Chondrocyte (in vitro differentiated cells): ENCODE data around the gene PPM1E. TPM values are rescaled to one million over a fixed set of nuclear protein-coding genes. Genes with fewer than 3 reads are reported as not detected.

Source experiments
- DNase-seq: peaks from one replicate; pipeline ENCODE4 v3.0.0; 2021; ENCODE audit warnings: mixed read lengths, low spot score
- H3K27ac Mint-ChIP-seq: one replicate; pipeline ENCODE4 v1.8.0; 2021; ENCODE audit warnings: mild to moderate bottlenecking, moderate library complexity, mixed read lengths; ENCODE audit not compliant: unreplicated experiment
- H3K27me3 Mint-ChIP-seq: 2 replicates; pipeline ENCODE4 v1.8.0; 2021; ENCODE audit warnings: low read depth, mixed read lengths
- H3K36me3 Mint-ChIP-seq: 2 replicates; pipeline ENCODE4 v1.8.0; 2021; ENCODE audit warnings: low read depth, mixed read lengths
- H3K4me1 Mint-ChIP-seq: 2 replicates; pipeline ENCODE4 v1.8.0; 2021; ENCODE audit warnings: low read depth, mild to moderate bottlenecking, mixed read lengths
- H3K4me3 Mint-ChIP-seq: one replicate; pipeline ENCODE4 v1.8.0; 2021; ENCODE audit warnings: mild to moderate bottlenecking, moderate library complexity, mixed read lengths; ENCODE audit not compliant: unreplicated experiment
- H3K9me3 Mint-ChIP-seq: 2 replicates; pipeline ENCODE4 v1.8.0; 2021; ENCODE audit warnings: low read depth, mixed read lengths
- long read RNA-seq: library from polyadenylated mRNA; stranded (forward); transcript quantifications from one replicate; pipeline ENCODE4 v2.0.0, GENCODE V29; 2021
- total RNA-seq: library from RNA; stranded (reverse); gene quantifications from 3 replicates; pipeline ENCODE4 v1.2.1, GENCODE V29; 2021
- TF ChIP-seq, protein P1 (sequence below): fragments of 200-600 bp; sonication (generic); IDR thresholded peaks from 2 replicates; pipeline ENCODE4 v1.5.0; 2021; ENCODE audit warnings: antibody characterized with exemption, mild to moderate bottlenecking, moderate library complexity

PPM1E gene
- 0.70 to 2.2 TPM (median 2.2 TPM) in 3 replicates for total RNA-seq
- long read RNA-seq, full-length matches to known transcripts: 1 of 1 reads
- long read RNA-seq, partial matches to known transcripts: 0 of 1 reads
- long read RNA-seq, other reads (novel, unspliced or antisense): 0 of 1 reads

DNA sequence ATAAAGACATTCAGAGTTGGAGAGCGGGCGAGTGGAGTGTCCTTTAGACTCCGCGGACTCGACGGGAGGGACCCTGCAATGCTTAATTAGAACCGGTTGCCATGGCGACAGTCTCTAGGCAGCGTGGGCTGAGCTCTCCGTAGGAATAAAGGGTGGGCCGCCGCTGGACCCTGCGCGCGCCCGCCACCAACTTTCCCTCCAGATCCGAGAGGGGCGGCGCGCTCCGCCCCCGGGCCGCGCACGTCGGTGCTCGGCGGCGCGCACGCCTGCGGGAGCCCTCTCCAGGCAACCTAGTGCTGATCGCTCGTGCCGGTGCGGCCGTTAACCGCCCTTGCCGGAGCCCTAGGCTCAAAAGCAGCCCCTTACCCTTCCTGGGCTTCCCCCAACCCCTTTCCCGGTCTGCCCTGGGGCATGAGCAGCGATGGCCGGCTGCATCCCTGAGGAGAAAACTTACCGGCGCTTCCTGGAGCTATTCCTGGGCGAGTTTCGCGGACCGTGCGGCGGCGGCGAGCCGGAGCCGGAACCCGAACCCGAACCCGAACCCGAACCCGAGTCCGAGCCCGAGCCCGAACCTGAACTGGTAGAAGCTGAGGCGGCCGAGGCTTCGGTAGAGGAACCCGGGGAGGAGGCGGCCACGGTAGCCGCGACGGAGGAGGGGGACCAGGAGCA, at the start of gene PPM1E:
TSS of gene PPM1E (plus strand) at position 278 of the 669 bp plus-strand sequence.
- Mint-ChIP-seq H3K27me3 (no peaks in the 10 kb centered on the region), H3K36me3 (no peaks in the 10 kb centered on the region), H3K4me3 (peak within 1 kb of the TSS; percentile 99), H3K27ac (no peak within 1 kb of the TSS), H3K4me1 (peaks cover 13% of the 10 kb centered on the region), H3K9me3 (no peaks in the 10 kb centered on the region)
- TF ChIP-seq, protein P1, sequence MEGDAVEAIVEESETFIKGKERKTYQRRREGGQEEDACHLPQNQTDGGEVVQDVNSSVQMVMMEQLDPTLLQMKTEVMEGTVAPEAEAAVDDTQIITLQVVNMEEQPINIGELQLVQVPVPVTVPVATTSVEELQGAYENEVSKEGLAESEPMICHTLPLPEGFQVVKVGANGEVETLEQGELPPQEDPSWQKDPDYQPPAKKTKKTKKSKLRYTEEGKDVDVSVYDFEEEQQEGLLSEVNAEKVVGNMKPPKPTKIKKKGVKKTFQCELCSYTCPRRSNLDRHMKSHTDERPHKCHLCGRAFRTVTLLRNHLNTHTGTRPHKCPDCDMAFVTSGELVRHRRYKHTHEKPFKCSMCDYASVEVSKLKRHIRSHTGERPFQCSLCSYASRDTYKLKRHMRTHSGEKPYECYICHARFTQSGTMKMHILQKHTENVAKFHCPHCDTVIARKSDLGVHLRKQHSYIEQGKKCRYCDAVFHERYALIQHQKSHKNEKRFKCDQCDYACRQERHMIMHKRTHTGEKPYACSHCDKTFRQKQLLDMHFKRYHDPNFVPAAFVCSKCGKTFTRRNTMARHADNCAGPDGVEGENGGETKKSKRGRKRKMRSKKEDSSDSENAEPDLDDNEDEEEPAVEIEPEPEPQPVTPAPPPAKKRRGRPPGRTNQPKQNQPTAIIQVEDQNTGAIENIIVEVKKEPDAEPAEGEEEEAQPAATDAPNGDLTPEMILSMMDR: no peak
- no peak for DNase-seq

DNA sequence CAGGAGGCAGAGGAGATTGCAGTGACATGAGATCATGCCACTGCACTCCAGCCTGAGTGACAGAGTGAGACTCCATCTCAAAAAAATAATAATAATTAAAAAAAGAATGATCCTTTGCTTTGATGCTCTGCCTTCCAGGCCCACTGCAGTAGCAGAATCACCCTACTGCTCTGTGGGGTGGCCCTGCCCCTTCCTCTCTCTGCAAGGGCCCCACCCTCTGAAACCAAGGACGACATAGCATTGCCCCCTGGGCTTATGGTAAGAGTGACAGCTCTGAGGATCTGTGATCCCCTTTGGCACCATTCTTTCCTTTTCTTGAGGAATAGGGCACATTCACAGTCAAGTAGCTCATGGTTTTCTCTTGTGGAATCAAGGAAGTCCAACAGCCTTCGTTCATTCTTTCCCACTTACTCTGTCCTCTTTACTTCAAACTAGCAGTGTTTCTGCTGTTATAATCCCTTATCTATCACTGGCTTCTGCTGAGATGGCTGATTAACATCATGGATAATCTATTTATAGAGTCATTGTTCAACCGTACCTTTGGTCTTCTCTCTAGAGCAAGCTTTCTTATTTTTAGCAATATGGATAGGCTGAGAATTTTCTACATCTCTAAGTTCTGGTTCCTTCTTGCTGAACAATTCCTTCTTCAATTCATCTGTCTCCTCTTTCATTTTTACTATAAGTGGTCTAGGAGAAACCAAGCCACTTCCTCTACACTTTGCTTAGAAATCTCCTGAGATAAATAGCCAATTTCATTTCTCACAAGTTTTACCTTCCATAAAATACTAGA, 49.1 kb upstream of the PPM1E start:
- Mint-ChIP-seq H3K4me3 (no peak overlapping the region), H3K27me3 (no peaks in the 10 kb centered on the region), H3K9me3 (no peaks in the 10 kb centered on the region), H3K36me3 (peaks cover 2% of the 10 kb centered on the region), H3K27ac (no peak overlapping the region), H3K4me1 (peaks cover 7% of the 10 kb centered on the region)
- DNase-seq: peak; percentile 6
- TF ChIP-seq, protein P1: no peak

DNA sequence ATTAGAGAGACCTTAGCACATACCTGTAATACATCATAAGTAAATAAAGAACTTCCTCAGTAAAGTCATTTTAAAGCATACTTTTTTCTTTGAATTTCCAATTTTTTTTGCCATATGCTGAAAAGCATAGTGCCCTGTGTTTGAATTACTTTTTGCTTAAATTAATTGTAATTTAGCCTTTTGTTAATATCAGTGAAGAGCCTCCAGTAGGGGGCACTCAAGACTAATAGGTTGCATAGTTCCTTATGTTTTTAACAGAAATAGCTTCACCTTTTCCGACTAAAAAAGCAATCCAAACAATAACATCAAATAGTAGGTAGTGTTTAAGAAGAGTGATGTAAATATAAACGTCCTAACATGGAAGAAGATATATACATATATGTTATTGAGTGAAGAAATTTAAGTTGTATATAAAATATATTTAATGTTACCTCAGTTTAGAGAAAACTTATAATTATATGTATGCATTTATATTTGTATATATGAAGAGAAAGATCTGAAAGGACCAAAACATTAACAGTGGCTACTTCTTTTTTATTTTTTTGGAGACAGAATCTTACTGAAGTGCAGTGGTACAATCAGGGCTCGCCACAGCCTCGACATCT, 44.6 kb upstream of the PPM1E start:
- Mint-ChIP-seq H3K4me3 (no peak overlapping the region), H3K9me3 (no peaks in the 10 kb centered on the region), H3K27ac (no peak overlapping the region), H3K36me3 (peaks cover 4% of the 10 kb centered on the region), H3K27me3 (no peaks in the 10 kb centered on the region), H3K4me1 (peaks cover 4% of the 10 kb centered on the region)
- TF ChIP-seq, protein P1: peak; percentile 99
- DNase-seq: no peak

DNA sequence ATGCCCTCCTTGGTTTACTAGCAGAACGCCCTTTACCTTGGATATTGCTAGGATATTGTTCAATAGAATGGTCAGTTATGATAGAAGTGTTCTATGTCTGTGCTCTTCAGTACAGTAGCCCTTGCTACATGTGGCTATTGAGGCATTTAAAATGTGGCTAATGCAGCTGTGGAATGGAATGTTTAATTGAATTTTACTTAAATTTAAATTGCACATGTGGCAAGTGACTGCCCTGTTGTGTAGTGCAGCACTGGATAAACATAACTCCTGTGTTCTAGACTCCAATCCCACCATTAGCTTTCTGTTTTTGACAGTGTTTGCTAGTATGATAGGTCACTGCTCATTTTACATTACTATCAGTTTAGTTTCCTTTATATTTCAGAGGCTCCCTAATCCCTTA, 33.4 kb upstream of the PPM1E start:
- Mint-ChIP-seq H3K27ac (no peak overlapping the region), H3K4me3 (no peak overlapping the region), H3K4me1 (no peaks in the 10 kb centered on the region), H3K9me3 (no peaks in the 10 kb centered on the region), H3K36me3 (peaks cover 4% of the 10 kb centered on the region), H3K27me3 (no peaks in the 10 kb centered on the region)
- TF ChIP-seq, protein P1: no peak
- DNase-seq: no peak

DNA sequence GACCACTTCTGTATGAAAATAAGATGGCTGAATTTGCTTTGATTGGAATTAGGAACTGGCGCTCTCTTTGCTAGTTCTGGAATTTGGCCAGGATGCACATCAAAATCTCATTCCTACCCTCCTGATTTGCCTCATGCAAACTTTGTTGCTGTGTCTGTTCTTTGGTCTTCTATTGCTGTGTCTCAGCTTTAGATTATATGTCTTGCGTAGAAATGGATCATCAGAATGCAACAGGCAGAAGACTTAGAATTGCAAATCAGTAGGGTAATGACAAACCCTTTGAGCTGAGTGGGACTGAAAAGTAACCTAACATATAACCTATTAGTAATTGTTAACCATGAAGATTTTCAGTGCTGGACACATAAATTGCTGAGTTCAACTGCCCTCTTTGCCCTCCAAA, 33.0 kb upstream of the PPM1E start:
- Mint-ChIP-seq H3K4me1 (no peaks in the 10 kb centered on the region), H3K27ac (no peak overlapping the region), H3K4me3 (no peak overlapping the region), H3K27me3 (no peaks in the 10 kb centered on the region), H3K9me3 (no peaks in the 10 kb centered on the region), H3K36me3 (peaks cover 4% of the 10 kb centered on the region)
- TF ChIP-seq, protein P1: no peak
- no peak for DNase-seq
